Colon (tissue), 2 donors: ENCODE data around the gene RASGRF2.

Experiments used
- FAIRE-seq: peaks from 2 replicates; lab custom pipeline; 2012; peaks lifted over from hg19 to GRCh38; lab: Jason Lieb, UNC
- donor health status: control.
- donor health status: control.

Gene RASGRF2

DNA sequence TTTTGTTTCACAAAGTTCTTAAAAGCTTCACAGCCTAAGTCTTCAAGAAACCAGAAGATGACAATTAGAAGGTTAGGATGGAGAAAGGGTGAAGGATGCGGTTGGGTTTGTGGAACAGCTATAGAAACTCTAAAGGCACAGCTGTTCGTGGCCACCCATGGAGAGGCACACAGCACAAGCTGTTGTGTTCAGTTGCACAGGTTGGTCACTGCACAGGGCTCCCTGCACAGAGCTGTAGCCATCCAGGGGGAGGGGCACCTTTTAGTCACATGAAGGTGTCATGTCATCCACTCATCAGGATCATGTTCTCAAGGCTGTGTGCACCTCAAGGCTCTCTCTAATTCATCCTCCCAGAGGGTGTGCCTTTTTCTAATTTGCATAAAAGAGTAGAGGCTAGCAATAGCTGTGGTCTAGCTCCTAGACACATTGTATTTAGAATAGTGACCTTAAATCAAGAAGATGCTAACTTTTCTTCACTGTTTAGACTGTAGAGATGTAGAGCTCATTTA, 5.0 kb upstream of the RASGRF2 start:
- FAIRE-seq: no peak

DNA sequence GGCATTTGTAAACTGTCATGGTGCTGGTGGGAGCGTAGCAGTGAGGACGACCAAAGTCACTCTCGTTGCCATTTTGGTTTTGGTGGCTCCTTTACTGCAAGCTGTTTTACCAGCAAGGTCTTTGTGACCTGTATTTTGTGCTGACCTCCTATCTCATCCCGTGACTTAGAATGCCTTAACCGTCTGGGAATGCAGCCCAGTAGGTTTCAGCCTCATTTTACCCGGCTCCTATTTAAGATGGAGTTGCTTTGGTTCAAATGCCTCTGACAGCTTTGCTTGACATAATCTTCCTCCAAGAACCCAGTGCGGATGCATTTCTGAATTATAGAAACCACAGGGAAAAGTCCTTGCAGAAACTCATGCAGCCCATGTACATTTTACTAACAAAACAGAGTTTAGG, 3.9 kb upstream of the RASGRF2 start:
- FAIRE-seq: no peak

DNA sequence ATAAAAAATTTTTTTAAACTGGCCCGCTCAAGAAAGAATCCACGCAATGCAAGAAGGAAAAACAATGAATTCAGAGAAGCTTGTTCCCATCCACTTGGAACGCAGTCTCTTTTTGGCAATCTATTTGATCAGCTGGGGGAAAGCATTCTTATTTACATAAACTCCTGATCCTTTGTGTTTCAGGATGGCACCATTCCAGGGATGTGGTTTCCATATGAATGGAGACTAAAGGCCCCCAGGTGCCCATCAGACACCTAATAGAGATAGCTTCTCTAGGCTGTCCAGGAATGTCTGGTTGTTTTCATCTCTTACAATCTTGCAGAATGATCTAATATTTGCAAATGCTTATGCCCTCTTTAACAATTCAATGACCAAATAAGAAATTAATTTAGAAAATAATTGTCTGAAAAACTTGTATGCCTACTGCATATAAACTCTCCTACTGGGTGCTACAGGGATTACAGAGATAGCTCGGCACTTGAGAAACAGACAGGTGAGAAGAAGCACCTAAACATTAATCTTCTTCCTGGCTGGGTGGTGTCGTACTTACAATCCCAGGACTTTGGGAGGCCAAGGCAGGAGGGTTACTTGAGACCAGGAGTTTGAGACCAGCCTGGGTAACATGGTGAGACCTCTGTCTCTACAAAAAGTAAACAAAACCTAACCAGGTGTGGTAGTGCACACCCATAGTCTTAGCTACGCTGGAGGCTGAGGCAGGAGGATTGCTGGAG, 3.0 kb upstream of the RASGRF2 start:
- FAIRE-seq: no peak

- no peak for FAIRE-seq
These were observed 1.5 kb upstream of the RASGRF2 start for GRCh38 chr5:80958616-80959015.

DNA sequence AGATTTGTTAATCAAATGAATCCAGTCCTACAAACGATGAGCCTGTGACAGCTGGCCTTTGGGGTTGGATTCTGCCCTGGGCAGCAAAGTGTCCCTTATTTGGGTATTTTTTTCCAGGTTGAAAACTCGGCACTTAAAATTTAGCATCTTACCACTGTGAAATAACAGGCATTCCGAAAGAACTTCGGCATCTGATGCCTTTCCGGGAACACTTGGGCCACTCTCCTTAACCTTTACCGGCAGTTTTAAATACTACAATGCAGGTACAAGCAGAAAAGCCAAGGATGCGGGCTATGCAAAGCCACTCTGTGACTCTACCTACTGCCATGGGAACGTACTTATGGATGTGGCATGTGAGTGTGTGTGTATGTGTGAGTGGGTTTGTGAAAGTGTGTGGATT, 1.0 kb upstream of the RASGRF2 start:
- no peak for FAIRE-seq

GRCh38 chr5:80960531-80961375, 590 bp downstream of the RASGRF2 start:
- no peak for FAIRE-seq

GRCh38 chr5:80961376-80962281, 1.5 kb downstream of the RASGRF2 start:
- FAIRE-seq: no peak

DNA sequence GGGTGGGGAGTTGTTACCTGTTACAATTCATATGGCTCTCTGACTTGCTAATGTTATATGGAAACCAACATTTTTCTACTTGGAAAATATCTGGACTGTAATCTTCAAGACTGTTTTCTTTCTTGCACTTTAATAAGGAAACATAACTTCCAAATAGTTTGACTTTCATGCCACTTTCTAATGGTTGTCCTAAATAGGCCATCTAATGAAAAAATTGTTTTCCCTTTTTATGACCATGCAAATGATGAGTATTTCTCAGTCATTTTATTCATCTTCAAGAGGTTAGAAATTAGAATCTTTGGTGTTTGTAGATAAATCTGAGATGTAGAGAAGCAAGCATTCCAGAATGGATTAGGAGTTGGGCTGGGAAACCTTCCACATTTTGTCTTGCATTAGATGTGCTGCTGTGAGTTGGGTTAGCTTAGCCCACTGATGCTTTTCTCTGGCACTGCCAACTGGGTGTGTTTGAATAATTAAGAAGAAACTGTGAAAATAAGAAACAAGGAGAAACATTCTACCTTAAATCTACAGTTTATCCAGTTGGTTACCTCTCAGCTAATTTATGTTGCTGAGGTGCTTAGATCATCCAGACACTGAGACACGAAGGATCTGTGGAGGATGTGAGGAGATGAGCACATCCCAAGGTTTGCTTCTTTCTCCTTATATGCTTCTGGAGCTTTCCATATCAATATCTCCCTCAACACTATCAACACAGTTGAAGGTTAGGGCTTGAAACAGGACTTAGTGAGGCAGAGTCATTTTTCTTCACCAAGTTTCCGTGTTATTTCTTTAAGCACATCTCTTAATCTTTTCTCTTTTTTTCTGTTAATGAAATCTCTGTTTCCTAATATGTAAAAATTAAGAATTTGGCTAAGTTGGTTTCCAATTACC, 2.7 kb downstream of the RASGRF2 start:
- FAIRE-seq: no peak

- FAIRE-seq: no peak
These were observed 3.3 kb downstream of the RASGRF2 start for GRCh38 chr5:80963521-80963895.

- no peak for FAIRE-seq
These were observed 3.9 kb downstream of the RASGRF2 start for GRCh38 chr5:80963966-80964481.

GRCh38 chr5:80964491-80964890, 4.3 kb downstream of the RASGRF2 start:
- FAIRE-seq: no peak

DNA sequence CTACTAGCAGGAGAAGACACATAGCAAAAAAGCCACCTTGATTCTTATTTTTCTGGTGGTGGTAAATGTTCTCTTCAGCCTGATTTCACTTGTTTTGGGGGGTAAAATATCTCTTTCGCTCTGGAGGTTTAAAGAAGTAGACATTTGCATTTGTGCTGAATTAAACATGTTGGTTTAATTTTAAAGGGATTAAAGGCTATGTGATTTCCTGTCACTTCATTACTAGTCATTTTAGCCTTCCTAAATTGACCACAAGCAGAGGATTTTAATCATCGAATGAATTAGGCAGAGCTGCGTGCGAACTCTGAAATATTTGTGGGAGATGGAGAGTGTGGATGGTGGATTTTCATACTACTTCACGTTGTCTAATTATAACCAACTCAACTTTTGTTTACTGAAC, 4.8 kb downstream of the RASGRF2 start:
- no peak for FAIRE-seq

DNA sequence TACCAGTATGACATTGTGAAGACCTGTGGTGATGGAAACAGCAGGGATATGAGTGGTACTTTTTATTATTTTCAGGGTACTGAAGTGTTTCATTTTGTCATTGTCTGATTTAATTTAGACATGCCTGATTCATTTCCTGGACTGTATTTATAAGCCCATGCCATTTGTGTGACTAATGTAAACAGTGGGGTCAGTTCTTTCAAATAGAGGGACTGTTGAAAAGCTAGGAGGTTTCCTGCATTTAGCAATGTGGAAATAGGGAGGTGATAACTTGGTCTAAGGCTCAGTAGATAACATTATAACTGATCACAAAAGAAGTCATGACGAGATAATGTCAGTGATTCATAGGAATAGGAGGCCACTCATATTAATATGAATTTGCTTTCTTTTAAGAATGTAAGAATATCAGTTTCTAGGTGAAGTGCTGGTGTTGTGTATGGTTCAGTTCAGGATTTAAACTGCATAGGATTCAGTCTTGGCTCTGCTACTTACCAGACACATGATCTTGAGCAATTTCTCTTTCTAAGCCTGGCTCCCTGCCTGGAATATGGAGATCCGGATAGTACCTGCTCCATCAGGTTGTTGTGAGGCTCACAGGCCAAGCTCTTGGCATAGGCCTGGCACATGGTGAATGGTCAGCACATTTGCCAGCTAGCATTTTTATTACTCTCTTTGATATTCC, 7.5 kb downstream of the RASGRF2 start:
- FAIRE-seq: no peak

DNA sequence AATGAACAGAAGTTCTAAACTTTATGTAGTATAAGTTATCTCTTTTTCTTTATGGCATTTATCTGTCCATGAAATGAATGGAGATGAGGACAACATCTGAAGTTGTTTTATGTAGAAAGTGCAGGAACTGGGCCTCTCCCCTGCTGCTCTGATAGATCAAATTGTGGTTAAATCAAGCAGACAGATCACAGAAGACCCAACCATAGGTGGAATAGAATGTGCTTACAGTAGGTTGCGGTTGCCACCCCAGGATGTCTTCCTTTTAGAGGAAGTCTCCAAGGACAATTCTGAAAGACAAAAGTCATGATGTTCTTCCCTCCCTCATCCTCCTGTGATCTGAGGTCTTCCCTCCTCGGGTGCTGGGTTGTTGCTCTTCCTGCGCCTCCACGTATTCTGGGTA, 12.9 kb downstream of the RASGRF2 start:
- FAIRE-seq: no peak

GRCh38 chr5:80975065-80975464, 14.9 kb downstream of the RASGRF2 start:
- FAIRE-seq: no peak

GRCh38 chr5:80976985-80977384, 16.8 kb downstream of the RASGRF2 start:
- no peak for FAIRE-seq

GRCh38 chr5:80977764-80978163, 17.6 kb downstream of the RASGRF2 start:
- FAIRE-seq: no peak

DNA sequence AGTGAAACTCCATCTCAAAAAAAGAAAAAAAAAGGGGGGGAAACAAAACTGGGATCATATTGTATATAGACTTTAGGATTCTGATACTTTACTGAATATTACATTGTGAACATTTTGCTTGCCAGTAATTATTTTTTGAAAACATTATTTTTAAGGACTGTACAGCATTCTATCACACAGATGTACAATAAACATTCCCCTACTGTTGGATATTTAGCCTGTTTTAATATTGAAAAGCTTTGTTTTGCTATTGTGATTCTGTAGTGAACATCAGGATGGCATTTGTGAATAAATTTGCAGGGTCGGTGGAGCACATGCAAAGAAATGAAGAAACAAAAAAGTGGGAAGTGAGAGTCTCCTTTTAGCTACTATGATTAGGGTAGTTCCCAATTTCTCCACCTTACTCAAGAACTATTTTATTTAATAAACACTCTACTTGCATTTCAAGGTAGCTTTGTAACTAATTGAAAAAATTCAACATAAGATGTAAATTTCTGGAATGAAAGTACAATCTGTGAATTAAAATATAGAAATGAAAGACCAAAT, 18.7 kb downstream of the RASGRF2 start:
- no peak for FAIRE-seq

GRCh38 chr5:80982093-80982492, 21.9 kb downstream of the RASGRF2 start:
- no peak for FAIRE-seq

DNA sequence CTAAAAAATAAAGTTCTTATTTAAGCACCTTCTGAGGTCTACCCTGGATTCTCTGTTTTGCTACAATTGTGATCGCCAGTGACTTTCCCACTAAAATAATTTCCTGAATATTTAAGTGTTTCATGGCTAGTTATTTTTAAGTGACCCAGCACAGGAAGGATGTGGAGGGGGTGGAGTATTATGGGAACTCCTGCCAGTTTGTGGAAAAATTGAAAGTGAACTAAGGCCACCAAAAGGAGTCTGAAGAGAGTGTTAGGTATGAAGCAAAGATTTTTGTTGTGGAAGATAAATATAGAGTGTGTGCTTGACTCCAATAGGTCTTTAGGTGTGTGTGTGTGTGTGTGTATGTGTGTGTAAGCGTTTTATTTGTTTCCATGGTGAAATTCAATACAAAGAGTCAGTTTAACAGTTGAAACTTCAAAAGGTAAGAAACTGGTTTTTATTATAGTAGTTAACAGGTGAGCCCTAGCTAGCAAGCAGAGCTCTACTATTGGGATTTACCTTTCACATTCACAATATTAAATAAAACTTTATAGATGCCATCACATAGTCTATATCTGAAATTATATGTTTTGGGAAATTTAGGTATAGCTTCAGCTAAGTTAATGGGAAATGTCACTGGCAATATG, 25.6 kb downstream of the RASGRF2 start:
- no peak for FAIRE-seq
